Retinal pigment epithelial cell (primary cell): ENCODE measurements around the gene RACGAP1.
"Not testable (repeated sequence)": the region's sequence is repeated elsewhere in the genome, so short reads cannot be mapped to it uniquely, and the experiment has no call there.

ENCODE experiments used
- DNase-seq: peaks from one replicate; pipeline ENCODE4 v3.0.0-alpha.2; 2010; ENCODE audit warnings: low read depth
- H3K4me3 ChIP-seq: 2 replicates; pipeline ENCODE4 v1.5.1; 2011; ENCODE audit warnings: mild to moderate bottlenecking, low read length, control low read depth, moderate library complexity
- TF ChIP-seq, protein P1 (sequence below): conservative IDR thresholded peaks from 2 replicates; pipeline ENCODE4 v1.5.1; 2011; ENCODE audit warnings: low read depth, low read length, control low read depth, inconsistent platforms

Gene RACGAP1

DNA sequence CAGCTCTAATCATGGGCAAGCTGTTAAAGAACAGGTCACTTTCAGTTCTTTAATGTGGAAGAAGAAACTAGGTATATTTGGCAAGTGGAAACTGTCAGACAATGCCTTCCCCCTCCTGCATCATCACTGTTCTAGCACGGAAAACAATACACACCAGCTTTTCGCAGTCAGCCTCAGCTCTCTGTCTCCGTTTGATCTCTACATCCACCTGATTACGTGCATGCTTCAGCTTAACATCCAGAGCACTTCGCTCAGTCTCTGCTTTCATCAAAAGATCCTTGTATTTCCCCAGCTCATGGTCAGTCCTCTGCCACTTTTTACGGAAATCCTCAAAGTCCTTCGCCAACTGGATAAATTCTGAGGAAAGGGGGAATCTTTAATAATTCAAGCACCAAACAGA is 19.0 kb downstream of the RACGAP1 start:
- TF ChIP-seq, protein P1, sequence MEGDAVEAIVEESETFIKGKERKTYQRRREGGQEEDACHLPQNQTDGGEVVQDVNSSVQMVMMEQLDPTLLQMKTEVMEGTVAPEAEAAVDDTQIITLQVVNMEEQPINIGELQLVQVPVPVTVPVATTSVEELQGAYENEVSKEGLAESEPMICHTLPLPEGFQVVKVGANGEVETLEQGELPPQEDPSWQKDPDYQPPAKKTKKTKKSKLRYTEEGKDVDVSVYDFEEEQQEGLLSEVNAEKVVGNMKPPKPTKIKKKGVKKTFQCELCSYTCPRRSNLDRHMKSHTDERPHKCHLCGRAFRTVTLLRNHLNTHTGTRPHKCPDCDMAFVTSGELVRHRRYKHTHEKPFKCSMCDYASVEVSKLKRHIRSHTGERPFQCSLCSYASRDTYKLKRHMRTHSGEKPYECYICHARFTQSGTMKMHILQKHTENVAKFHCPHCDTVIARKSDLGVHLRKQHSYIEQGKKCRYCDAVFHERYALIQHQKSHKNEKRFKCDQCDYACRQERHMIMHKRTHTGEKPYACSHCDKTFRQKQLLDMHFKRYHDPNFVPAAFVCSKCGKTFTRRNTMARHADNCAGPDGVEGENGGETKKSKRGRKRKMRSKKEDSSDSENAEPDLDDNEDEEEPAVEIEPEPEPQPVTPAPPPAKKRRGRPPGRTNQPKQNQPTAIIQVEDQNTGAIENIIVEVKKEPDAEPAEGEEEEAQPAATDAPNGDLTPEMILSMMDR: no peak
- H3K4me3 ChIP-seq: no peak overlapping the region
- DNase-seq: no peak

DNA sequence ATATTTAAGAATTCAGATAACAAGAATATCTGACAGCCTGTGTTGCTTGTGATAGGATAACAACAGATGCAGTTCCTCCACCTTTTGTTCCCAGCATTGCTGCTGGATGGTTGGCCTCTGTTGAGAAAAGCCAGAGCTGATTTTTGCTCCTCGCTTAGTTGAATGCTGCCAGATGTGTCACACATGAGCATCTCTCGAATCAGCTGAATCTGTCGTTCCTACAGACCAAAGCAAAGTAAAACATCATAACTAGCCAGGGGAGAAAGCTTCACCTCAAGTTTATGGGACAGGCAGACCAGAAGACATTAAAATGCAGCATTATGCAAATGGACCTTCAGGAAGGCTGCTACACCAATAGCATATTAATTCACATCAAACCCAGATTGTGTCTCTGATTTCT is 20.1 kb downstream of the RACGAP1 start:
- TF ChIP-seq, protein P1: no peak
- no peak for DNase-seq
- no peak overlapping the region for H3K4me3 ChIP-seq

GRCh38 chr12:50004696-50005095 is 20.6 kb downstream of the RACGAP1 start:
- no peak overlapping the region for H3K4me3 ChIP-seq
- TF ChIP-seq, protein P1: no peak
- no peak for DNase-seq

GRCh38 chr12:50003595-50003994 is 21.7 kb downstream of the RACGAP1 start:
- TF ChIP-seq, protein P1: no peak
- no peak overlapping the region for H3K4me3 ChIP-seq
- DNase-seq: no peak

- H3K4me3 ChIP-seq: no peak overlapping the region
- DNase-seq: no peak
- TF ChIP-seq, protein P1: no peak
Observed at GRCh38 chr12:49998453-49998852, 26.8 kb downstream of the RACGAP1 start.

DNA sequence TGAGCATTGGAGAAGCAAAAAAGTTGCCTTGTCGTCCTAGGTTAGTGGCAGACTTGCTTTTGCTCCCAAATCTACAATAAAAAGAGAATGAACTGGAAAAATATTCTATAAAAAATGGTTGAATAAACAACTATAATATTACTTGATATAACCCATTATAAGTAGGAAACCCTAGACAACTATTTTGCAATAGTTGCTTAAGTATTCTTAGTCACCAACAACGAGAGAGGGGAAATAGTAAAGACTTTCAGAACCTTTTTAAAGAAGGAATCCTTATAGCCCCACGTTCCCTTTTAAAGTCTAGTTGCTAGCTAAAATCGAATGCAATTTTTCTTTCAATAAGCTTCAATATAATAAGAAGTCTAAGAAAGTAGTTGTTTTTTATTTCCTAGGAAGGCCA is 35.0 kb downstream of the RACGAP1 start:
- TF ChIP-seq, protein P1: no peak
- no peak for DNase-seq

GRCh38 chr12:49989400-49989799 is 35.9 kb downstream of the RACGAP1 start:
- H3K4me3 ChIP-seq, DNase-seq: not testable (repeated sequence)

More for the DNA sequence above, 35.0 kb downstream of the RACGAP1 start:
- H3K4me3 ChIP-seq: no peak overlapping the region
